Right renal cortex interstitium (tissue), 3 donors: ENCODE measurements around the gene YWHAG. TPM values are rescaled to one million over a fixed set of nuclear protein-coding genes. Genes with fewer than 3 reads are reported as not detected.
"Not testable (repeated sequence)": the region's sequence is repeated elsewhere in the genome, so short reads cannot be mapped to it uniquely, and the experiment has no call there.

ENCODE experiments used
- DNase-seq, 3 donors: peaks; one replicate each; pipeline ENCODE4 v3.0.0-alpha.2; 2013; ENCODE audit warnings: low read depth in 3 of 3, low spot score in 2 of 3
- polyA plus RNA-seq, 3 donors: library from polyadenylated mRNA; unstranded; fragments of 120-200 nt; gene quantifications; one replicate each; pipeline ENCODE4 v1.2.1, GENCODE V29; 2013; ENCODE audit not compliant: insufficient read length in 3 of 3

YWHAG gene
- 100 to 1,000 TPM; 128 to 134 (median 130) TPM for polyA plus RNA-seq

DNA sequence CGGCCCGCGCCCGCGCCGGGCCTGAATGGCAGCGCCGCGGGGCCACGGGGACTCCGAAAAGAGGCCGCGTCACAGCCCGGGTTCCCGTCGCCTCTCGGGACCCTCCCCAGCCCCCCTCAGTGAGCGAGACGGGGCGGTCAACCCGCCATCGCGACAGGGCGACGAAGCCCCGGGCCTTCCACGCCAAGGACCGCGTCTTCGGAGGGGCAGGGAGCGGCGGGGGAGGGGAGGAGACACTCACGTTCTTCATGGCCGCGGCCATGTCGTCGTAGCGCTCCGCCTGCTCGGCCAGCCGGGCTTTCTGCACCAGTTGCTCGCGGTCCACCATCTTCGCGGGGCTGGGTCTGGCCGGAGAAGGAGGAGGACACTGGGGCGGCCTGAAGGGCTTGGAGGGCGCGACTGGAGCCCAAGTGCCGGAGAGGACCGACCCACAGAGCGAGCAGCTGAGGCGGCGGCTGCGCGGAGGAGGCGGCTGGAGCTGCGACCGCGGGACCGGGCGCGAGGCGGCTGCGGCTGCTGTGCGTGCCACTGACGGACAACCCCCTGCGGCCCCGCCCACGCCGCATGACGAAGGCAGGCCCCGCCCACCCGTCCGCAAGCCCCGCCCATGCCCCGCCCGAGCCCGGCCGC is at the start of gene YWHAG:
TSS of gene YWHAG (minus strand) at position 511 of the 630 bp plus-strand sequence. CDS start at position 328, 183 bp downstream.
- peak in 2 of 3 donors; percentile 70 to 81 for DNase-seq

GRCh38 chr7:76408121-76408560 is 49.4 kb upstream of the YWHAG start:
- no peak for DNase-seq

DNA sequence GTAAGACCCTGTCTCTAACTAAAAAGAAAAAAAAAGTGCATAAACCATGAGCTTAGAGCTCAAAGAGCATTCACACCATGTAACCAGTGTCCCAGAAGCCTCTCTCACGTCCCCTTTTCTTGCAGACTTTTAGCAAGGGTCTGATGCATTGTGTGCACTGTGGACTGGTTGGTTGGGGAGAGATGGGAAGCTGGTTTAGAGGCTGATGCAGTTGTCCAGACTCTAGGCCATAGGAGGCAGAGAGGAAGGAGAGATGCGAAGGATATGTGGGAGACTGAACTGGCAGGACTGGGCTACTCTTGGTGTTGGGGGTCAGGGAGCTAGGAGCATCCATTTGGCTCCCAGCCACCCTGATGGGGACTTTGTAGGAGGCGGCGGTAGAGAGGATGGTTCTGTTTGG is 48.9 kb upstream of the YWHAG start:
- no peak for DNase-seq

- no peak for DNase-seq
Observed at GRCh38 chr7:76405738-76406137, 46.9 kb upstream of the YWHAG start.

DNA sequence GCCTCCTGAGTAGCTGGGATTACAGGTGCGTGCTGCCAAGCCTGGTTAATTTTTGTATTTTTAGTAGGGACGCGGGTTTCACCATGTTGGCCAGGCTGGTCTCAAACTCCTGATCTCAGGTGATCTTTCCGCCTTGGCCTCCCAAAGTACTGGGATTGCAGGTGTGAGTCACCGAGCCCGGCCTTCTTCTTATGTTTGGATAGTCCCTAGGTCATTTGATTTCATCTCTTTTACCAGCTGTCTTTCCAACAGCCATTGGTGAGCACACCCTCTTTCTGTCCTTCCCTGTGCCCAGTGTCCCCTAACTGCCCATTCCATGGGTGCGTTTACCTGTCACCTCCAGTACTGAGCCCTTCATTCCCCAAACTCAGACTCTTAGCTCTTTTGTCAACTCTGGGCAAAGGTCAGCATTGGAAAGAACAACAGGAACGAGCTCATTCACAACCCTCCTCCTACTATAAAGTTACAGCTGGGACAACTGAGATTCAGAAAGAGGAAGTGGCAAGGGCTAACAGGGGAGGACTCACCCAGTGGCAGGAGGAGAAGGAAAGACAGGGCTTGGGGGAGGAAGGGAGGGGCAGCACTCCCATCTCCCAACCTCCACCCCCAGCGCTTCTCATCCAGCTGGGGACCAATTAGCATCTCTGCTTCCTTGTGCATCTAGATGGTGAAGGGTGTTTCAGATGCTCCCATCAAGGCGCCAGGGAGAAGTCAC is 45.1 kb upstream of the YWHAG start:
- DNase-seq = no peak

- not testable (repeated sequence) for DNase-seq
Observed at GRCh38 chr7:76403097-76403496, 44.3 kb upstream of the YWHAG start.

- DNase-seq = no peak
Observed at GRCh38 chr7:76400248-76400647, 41.5 kb upstream of the YWHAG start.

GRCh38 chr7:76397409-76398183 is 38.8 kb upstream of the YWHAG start:
- peak in 1 of 3 donors; percentile 51 for DNase-seq

DNA sequence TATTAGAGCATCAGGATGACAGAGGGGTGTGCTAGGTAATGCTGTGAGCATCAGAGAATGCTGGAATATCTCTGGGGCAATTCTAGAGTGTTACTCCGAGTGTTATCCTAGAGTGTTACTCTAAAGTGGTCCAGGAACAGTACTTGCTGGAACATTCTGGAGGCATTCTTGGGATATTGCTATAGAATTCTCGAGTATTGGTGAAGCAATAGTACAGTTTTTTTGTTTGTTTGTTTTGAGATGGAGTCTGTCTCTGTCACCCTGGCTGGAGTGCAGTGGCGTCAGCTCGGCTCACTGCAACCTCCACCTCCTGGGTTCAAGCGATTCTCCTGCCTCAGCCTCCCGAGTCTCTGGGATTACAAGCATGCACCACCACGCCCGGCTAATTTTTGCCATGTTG is 38.1 kb upstream of the YWHAG start:
- DNase-seq = no peak

DNA sequence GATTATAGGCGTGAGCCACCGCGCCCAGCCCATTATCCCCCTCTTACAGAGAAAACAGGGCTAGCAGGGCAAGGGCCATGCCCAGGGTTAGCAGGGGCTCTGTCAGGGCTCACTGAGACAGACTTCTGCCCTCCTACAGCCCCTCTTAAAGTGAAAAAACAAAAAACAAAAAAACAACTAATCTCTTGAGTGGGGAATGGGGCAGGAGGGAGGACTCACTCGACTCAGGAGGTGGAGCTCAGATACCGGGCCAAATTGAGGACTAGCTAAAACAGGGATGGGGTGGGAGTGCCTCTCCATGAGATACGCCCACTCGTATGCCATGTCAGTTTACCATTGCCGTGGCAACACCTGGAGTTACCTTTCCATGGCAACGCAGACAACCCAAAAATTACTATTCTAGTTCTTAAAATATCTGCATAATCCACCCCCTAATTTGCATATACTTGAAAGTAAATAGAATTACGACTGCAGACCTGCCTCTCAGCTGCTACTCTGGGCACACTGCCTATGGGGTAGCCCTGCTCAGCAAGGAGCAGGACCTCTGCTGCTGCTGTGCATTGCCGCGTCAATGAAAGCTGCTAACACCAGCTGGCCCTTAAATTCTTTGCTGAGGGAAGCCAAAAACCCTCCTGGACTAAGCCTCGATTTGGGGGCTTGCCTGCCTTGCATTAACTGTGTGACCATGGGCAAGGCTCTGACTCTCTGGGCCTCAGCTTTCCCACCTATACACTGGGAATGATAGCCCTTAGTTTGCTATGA is 37.4 kb upstream of the YWHAG start:
- no peak for DNase-seq

DNA sequence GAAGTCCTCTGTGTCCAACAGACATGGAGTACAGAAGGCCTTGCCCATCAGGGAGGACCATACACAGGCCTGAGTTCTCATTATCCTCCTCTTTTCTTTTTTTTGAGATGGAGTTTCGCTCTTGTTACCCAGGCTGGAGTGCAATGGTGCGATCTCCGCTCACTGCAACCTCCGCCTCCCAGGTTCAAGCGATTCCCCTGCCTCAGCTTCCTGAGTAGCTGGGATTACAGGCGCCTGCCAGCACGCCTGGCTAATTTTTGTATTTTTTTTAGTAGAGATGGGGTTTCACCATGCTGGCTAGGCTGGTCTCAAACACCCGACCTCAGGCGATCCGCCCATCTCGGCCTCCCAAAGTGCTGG is 36.8 kb upstream of the YWHAG start:
- not testable (repeated sequence) for DNase-seq

GRCh38 chr7:76394957-76395356 is 36.2 kb upstream of the YWHAG start:
- no peak for DNase-seq

DNA sequence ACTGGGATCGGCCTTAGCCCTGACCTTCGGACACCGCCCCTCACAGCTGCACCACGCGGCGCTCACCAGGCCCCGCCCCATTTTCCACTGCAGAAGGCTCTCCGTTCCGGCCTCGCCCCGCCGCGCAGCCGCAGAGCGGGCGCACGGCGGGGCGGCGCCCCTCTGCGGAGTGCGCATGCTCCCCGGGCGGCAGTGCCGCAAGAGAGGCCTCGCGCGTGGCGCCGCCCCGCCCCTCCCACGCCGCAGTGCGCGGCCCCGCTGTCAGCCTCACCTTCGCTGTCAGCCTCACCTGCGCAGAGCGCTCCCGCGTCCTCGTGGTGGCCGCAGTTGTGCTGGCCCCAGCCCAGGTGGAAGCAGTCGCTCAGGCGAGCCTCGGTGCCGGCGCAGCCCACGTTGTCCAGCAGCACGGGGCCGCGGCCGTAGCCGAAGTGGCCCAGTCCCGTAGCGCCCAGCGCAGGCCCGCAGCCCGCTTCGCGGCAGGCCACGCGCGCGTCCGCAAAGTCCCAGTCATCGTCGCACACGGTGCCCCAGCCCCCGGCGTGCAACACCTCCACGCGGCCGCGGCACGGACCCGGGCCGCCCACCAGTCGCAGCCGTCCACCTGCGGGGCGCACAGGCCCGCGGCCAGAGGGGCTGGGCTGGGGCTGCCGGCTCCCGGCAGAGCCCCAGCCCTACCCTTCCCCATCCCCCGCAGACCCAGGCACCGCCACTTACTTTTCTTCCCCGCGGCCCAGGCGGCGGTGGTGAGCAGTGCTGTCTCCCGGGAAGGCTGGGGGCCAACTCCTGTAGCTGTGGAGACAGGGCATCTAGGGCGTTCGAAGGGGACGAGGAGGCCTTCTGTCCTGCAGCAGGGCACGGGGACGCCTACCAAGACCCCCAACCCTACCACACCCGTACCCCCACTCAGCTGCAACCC is 34.6 kb upstream of the YWHAG start:
- DNase-seq = peak; percentile 72 to 81 (median 76)

- DNase-seq = no peak
Observed at GRCh38 chr7:76392531-76393115, 33.8 kb upstream of the YWHAG start.

GRCh38 chr7:76390092-76390491 is 31.3 kb upstream of the YWHAG start:
- DNase-seq = no peak

DNA sequence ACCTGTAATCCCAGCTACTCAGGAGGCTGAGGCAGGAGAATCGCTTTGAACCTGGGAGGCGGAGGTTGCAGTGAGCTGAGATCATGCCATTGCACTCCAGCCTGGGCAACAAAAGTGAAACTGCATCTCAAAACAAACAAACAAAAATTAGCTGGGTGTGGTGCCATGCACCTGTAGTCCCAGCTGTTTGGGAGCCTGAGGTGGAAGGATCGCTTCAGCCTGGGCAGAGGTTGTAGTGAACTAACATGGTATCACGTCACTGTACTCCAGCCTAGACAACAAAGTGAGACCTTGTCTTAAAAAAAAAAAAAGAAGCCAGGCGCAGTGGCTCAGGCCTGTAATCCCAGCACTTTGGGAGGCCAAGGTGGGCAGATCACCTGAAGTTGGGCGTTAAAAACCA is 29.0 kb upstream of the YWHAG start:
- not testable (repeated sequence) for DNase-seq

GRCh38 chr7:76386691-76387260 is 28.0 kb upstream of the YWHAG start:
- no peak for DNase-seq

- DNase-seq = no peak
Observed at GRCh38 chr7:76383089-76383944, 24.5 kb upstream of the YWHAG start.
